ENCODE data around the gene RABAC1. TPM values are rescaled to one million over a fixed set of nuclear protein-coding genes. Genes with fewer than 3 reads are reported as not detected.
A peak's percentile ranks its signal among the peaks of the same experiment; 100 is the strongest.
"Not testable (repeated sequence)": the region's sequence is repeated elsewhere in the genome, so short reads cannot be mapped to it uniquely, and the experiment has no call there.

The RABAC1 gene
- total RNA-seq, 1 donor from 2014 or later: 134 TPM

GRCh38 chr19:41915776-41916414, 43.2 kb downstream of the RABAC1 start:
- H3K36me3 ChIP-seq: no peaks in the 10 kb centered on the region
- DNase-seq (no peak), ATAC-seq (no peak)
- intact Hi-C loops (cut with DNase I): no loop called here
- peaks cover 53% of the 10 kb centered on the region for H3K27me3 ChIP-seq
- H3K4me1 ChIP-seq: no peaks in the 10 kb centered on the region
- no peak overlapping the region for H3K27ac ChIP-seq
- H3K4me3 ChIP-seq: no peak overlapping the region
- no peaks in the 10 kb centered on the region for H3K9me3 ChIP-seq
- TF ChIP-seq CTCF (IDR thresholded peaks at IDR 0.05): no peak

DNA sequence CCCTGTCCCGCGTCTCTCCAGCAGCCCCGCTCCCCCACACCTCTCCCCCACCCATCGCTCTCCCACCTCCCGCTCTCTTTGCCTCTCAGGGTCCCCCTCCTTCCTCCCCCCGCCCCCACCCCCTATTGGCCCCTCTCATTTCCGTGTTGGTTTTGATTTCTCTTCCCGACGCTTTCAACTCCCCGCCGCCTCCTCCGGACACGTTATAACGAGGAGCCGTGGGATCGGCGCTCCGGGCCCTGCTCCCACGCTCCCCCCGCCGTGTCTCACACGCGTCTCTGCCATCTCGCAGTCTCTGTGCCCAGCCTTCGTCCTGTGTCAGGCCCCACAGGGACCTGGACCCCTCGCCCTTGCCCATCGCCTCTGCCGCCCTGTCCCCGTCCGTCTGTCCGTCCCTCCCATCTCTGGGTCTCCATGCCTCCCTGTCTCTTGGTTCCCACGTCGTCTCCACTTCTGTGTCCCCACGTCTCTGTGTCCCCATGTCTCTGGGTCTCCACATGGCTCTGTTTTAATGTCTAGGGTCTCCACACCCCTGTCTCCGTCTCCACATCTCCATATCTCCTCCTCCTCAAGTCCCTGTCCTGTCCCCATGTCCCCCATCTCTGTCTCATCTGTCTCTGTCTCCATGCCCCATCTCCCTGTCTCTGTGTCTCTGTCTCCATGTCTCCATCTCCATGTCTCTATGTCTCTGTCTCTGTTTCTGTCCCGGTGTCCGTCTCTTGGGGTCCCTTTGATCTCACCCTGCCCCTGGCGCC, 43.9 kb downstream of the RABAC1 start:
- H3K27me3 ChIP-seq: peaks cover 46% of the 10 kb centered on the region
- H3K27ac ChIP-seq: no peak overlapping the region
- no peaks in the 10 kb centered on the region for H3K9me3 ChIP-seq
- no peak for DNase-seq
- intact Hi-C loops (cut with DNase I): no loop called here
- TF ChIP-seq CTCF (IDR thresholded peaks at IDR 0.05): no peak
- no peak for ATAC-seq
- H3K36me3 ChIP-seq: no peaks in the 10 kb centered on the region
- H3K4me1 ChIP-seq: no peaks in the 10 kb centered on the region
- no peak overlapping the region for H3K4me3 ChIP-seq

DNA sequence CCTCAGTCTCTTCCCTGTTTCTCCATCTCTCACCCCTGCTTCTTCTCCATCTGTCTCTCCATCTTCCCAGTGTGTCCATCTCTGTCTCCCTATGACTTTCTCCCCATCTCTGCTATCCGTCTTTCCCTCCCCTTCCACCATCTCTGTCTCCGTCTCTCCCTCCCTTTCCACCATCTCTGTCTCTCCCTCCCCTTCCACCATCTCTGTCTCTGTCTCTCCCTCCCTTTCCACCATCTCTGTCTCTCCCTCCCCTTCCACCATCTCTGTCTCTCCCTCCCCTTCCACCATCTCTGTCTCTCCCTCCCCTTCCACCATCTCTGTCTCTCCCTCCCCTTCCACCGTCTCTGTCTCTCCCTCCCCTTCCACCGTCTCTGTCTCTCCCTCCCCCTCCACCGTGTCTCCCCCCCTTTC, 44.7 kb downstream of the RABAC1 start:
- peaks cover 46% of the 10 kb centered on the region for H3K27me3 ChIP-seq
- ATAC-seq; H3K36me3 ChIP-seq; intact Hi-C loops (cut with DNase I); H3K9me3 ChIP-seq; DNase-seq; H3K27ac ChIP-seq; H3K4me3 ChIP-seq; H3K4me1 ChIP-seq: not testable (repeated sequence)

GRCh38 chr19:41913538-41914423, 45.3 kb downstream of the RABAC1 start:
- Histone ChIP-seq H3K36me3 (no peaks in the 10 kb centered on the region), H3K4me3 (no peak overlapping the region), H3K27ac (no peak overlapping the region), H3K9me3 (no peaks in the 10 kb centered on the region), H3K4me1 (no peaks in the 10 kb centered on the region), H3K27me3 (peaks cover 42% of the 10 kb centered on the region)
- DNase-seq (no peak), ATAC-seq (peak; percentile 0)
- no peak for TF ChIP-seq CTCF (IDR thresholded peaks at IDR 0.05)
- intact Hi-C loops (cut with DNase I): no loop called here

DNA sequence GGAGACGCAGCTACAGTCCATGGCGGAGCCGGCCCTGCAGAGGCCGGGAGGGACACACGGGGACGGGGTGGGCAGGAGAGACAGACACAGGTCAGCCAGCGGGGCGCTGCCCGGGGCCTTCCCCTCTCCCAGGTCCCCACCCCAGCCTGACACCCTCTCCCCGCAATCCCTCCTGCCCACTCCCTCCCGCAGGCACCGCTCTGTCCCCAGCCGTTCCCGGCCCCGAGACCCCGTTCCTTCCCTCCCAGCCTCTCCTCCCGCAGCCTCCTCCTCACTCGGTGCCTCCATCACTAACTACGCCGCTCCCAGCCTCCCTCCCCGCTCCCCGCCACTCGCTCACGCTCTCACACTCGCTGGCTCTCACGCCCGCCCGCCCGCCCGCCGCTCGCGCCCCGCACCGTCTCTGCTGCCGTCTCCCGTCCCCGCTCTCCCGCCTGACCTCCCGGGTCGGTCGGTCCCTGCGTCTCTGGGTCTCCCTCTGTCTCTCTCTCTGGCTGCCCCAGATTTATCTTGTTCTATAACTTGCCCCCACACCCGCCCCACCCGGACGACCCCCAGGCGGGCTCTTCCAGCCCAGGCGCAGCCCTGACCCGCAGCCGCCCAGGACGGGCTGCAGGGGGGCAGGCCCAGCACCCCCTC, 46.1 kb downstream of the RABAC1 start:
- Histone ChIP-seq H3K27ac (no peak overlapping the region), H3K4me1 (no peaks in the 10 kb centered on the region), H3K9me3 (no peaks in the 10 kb centered on the region), H3K27me3 (peaks cover 41% of the 10 kb centered on the region), H3K36me3 (no peaks in the 10 kb centered on the region), H3K4me3 (no peak overlapping the region)
- no peak for TF ChIP-seq CTCF (IDR thresholded peaks at IDR 0.05)
- DNase-seq (no peak), ATAC-seq (peak; percentile 11)
- intact Hi-C loops (cut with DNase I): no loop called here

Measured in upper lobe of right lung (tissue), 1 donor.